Measurements from ENCODE around the gene MVK. TPM values are rescaled to one million over a fixed set of nuclear protein-coding genes. Genes with fewer than 3 reads are reported as not detected.

Gene MVK
- total RNA-seq, 1 donor from 2014 or later = 28.1 TPM

DNA sequence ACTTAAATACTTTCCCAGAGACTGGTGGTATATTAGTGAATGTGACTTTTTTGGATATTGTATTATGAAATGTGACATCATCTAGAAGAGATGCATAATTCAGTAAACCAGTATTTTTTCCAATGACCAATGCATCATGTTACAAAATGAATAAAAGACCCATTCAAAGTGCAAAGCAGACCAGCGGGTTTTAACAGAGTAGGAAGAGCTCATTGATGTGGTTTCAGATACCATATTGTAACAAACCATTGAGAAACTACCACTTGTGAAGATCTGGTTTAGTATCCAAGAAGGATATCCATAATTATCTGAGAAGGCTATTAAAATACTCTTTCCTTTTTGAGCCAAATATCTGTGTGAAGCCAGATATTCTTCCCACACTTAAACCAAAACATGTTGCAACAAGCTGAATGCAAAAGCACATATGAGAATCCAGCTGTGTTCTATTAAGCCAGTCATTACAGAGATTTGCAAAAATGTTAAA, 47.7 kb downstream of the MVK start:
- no peak for TF ChIP-seq CTCF (conservative IDR thresholded peaks at IDR 0.05)
- no peaks in the 10 kb centered on the region for H3K36me3 Mint-ChIP-seq
- H3K9me3 Mint-ChIP-seq = no peaks in the 10 kb centered on the region
- no peak for DNase-seq (ENCODE audit: extremely low spot score, unreplicated experiment)
- H3K4me1 Mint-ChIP-seq (ENCODE audit: unreplicated experiment) = peaks cover 11% of the 10 kb centered on the region
- H3K27ac Mint-ChIP-seq = no peak overlapping the region
- no peak overlapping the region for H3K4me3 Mint-ChIP-seq
- peaks cover 62% of the 10 kb centered on the region for H3K27me3 Mint-ChIP-seq

DNA sequence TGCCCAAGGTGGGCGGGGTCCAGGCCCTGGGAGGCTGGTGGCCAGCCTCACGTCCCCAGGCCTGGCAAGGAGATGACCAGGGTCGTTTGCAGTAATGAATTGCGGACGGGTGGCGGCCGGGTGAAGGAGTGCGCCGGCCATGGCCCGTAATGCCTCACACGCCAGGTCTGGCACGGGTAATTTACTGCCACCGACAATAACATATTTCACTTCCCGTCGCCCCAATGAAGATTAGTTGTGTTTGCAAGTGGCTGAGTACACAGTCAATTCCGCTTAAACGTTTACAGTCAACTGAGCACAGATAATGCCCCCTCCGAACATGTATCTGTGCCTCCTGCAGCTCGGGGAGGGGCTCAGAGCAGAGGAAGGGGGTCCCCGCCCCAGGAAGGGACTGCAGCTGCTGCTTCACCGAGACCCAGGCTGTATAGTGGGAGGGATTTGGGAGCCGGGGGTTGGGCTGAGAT, 48.3 kb downstream of the MVK start:
- H3K9me3 Mint-ChIP-seq = no peaks in the 10 kb centered on the region
- no peak overlapping the region for H3K27ac Mint-ChIP-seq
- peaks cover 11% of the 10 kb centered on the region for H3K4me1 Mint-ChIP-seq (ENCODE audit: unreplicated experiment)
- DNase-seq (ENCODE audit: extremely low spot score, unreplicated experiment) = no peak
- no peak overlapping the region for H3K4me3 Mint-ChIP-seq
- H3K27me3 Mint-ChIP-seq = peaks cover 58% of the 10 kb centered on the region
- no peaks in the 10 kb centered on the region for H3K36me3 Mint-ChIP-seq
- no peak for TF ChIP-seq CTCF (conservative IDR thresholded peaks at IDR 0.05)

GRCh38 chr12:109624467-109624866, 50.9 kb downstream of the MVK start:
- Mint-ChIP-seq H3K4me3 (no peak overlapping the region), H3K36me3 (no peaks in the 10 kb centered on the region), H3K27ac (no peak overlapping the region), H3K4me1 (ENCODE audit: unreplicated experiment) (peaks cover 11% of the 10 kb centered on the region), H3K9me3 (no peaks in the 10 kb centered on the region), H3K27me3 (peaks cover 58% of the 10 kb centered on the region)
- DNase-seq (ENCODE audit: extremely low spot score, unreplicated experiment) = no peak
- no peak for TF ChIP-seq CTCF (conservative IDR thresholded peaks at IDR 0.05)

DNA sequence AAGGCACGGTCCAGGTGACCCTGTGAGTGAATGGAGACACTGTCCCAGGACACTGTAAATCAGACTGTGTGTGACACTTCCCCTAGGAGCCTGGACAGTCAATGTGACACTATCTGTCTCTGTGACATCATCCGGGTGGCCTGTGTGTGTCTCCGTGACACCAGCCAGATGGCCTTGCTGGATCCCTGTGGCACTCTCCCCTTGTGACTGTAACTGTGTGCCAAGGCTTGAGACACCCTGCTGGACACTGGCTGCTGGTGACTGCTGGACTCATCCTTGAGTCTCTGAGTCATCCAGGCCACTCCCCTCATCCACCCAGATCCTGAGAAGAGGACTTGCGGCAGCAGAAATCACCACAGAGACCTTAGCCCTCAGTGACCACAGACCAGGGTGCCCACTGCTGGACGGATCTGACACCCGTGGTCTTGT, 51.6 kb downstream of the MVK start:
- peak overlapping the region; percentile 57 for H3K27ac Mint-ChIP-seq
- peaks cover 11% of the 10 kb centered on the region for H3K4me1 Mint-ChIP-seq (ENCODE audit: unreplicated experiment)
- no peak for DNase-seq (ENCODE audit: extremely low spot score, unreplicated experiment)
- no peak for TF ChIP-seq CTCF (conservative IDR thresholded peaks at IDR 0.05)
- H3K4me3 Mint-ChIP-seq = no peak overlapping the region
- H3K27me3 Mint-ChIP-seq = peaks cover 57% of the 10 kb centered on the region
- H3K36me3 Mint-ChIP-seq = no peaks in the 10 kb centered on the region
- H3K9me3 Mint-ChIP-seq = no peaks in the 10 kb centered on the region

DNA sequence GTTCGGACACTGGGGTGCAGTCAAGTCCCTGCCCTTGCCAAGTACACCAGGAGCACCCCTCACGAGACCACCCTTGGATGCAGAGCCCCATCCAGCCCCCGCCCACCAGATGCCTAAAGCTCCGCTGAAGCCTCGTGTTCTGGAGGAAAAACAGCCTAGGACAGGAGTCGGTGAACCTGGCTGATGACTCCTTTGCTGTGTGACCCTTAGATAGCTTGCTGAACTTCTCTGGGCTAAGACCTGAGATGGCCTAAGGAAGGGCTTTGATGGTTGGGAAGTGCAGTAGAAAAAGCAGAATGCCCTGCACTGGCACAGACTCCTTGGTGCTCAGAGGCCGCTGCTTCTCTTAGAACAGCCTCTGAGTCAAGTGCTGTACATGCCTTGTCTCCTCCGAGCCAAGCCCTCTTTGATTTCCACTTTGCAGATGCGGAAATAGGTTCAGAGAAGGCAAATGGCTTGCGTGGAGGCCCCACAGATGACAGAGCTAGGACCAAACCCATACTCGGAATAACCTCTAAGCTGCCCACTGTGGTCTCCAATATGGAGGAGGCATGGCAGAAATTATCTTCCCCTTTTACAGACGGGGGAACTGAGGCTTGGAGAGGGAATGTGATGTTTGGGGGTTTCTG, 52.3 kb downstream of the MVK start:
- H3K4me1 Mint-ChIP-seq (ENCODE audit: unreplicated experiment) = peaks cover 10% of the 10 kb centered on the region
- no peaks in the 10 kb centered on the region for H3K36me3 Mint-ChIP-seq
- no peaks in the 10 kb centered on the region for H3K9me3 Mint-ChIP-seq
- no peak overlapping the region for H3K27ac Mint-ChIP-seq
- DNase-seq (ENCODE audit: extremely low spot score, unreplicated experiment) = no peak
- no peak overlapping the region for H3K4me3 Mint-ChIP-seq
- peaks cover 61% of the 10 kb centered on the region for H3K27me3 Mint-ChIP-seq
- no peak for TF ChIP-seq CTCF (conservative IDR thresholded peaks at IDR 0.05)

Data from type B pancreatic cell (in vitro differentiated cells).